Activated naive CD8-positive, alpha-beta T cell treated with anti-CD3 and anti-CD28 coated beads, Interleukin-2, amount 50 U/mL, for 16 hours (primary cell): ENCODE data around the gene DIS3.
"Not testable (repeated sequence)": the region's sequence is repeated elsewhere in the genome, so short reads cannot be mapped to it uniquely, and the experiment has no call there.

Experiments used
- DNase-seq: peaks from one replicate; pipeline ENCODE4 v3.0.0-alpha.2; 2020; ENCODE audit warnings: low read depth, low spot score

Gene DIS3

DNA sequence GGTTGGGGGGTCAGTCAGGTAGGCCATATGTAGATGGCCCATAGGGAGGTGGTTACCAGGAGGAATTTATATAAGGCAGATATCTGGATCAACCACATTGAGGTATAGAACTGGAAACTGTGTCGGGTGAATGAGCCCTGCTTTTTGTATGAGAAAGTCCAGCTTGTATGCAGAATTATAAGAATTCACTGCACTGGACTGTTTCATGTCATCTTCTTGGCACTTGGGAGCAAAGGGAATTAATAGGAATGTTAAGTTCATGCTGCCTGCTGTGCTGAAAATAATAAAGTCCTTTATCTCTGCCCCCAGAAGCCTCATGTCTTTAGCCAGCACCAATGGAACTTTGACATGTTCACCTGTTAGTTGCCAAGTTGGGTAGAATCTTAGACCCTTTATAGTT, 41.7 kb downstream of the DIS3 start:
- no peak for DNase-seq

DNA sequence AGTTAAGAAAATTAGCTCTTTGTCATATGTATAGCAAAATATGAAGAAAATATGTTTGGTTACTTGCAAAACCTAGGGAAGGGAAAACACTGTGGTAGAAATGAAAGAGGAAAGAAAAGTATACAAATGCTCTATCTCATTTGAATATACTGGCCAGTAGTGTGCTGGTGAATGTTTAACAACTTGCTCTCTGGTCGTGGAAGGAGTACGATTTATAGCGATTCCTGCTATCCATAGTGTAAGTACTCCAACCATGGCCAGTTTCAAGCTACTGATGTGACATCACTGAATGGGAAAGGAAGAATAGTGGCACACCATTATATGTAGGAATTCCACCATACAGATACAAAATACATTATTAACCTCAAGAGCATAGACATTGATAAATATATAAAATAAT, 44.7 kb downstream of the DIS3 start:
- no peak for DNase-seq

DNA sequence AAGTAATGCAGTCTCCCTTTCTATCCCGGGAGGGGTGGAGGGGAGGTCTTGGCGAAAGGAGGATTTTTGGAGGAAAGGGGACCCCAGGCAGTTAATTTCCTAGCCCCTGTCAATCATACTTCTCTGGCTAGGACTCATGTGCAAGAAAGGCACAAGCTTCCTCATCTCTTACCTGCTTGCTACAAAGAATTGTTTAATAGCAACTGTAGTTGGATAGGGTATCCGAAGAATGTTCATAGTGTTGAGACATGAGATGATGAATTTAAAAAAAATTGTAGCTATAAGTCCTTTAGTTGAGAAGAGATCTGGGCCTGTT, 53.5 kb downstream of the DIS3 start:
- DNase-seq = no peak

DNA sequence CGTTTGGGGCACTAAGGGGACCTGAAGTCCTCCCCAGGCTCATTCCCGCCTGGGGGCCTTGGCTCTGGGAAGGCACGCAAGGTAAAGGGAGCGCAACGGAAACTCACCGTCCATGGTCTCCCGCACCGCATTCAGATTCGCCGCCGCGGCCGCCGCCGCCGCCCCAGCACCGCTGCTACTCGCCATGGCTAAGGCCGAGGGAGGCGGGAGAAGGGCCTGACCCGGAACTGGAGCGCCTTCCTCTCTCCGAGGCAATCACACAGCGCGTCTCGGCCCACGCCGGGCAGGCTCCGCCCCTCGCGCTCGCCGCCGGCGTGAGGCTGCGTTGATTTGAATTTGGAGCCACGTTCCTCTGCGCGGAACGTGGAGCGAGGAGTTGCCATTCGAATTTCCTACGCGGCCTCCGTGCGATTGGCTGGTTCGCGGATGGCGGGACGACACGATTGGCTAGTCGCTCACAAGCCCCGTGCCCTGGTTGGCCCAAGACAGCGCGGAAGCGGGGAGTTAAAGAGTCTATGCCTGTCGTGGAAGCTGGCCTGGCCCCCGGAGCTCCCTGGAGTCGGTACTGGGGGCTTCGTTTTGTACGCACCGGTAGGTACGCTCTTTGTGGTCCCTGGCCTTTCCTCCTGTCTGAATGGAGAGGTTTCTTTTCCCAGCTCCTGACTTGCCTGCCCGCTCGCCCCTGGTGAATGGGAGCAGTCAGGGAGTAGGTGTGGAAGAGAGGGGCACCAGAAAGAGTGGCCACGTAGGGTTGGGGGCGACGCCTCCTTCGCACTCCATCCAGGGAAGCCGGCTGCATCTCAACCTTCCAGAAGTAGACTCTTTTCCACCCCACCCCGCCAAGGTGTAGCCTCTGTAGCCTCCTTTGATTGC, 54.0 kb downstream of the DIS3 start, which contains the start of the genes BORA and MZT1:
BORA (plus strand) TSS at position 507 of the 873 bp plus-strand sequence. CDS start 1,018 bp downstream, outside the sequence.
MZT1 (minus strand) TSS at position 213 of the 873 bp plus-strand sequence; CDS start at position 186, 27 bp downstream.
- DNase-seq = peak; percentile 92

DNA sequence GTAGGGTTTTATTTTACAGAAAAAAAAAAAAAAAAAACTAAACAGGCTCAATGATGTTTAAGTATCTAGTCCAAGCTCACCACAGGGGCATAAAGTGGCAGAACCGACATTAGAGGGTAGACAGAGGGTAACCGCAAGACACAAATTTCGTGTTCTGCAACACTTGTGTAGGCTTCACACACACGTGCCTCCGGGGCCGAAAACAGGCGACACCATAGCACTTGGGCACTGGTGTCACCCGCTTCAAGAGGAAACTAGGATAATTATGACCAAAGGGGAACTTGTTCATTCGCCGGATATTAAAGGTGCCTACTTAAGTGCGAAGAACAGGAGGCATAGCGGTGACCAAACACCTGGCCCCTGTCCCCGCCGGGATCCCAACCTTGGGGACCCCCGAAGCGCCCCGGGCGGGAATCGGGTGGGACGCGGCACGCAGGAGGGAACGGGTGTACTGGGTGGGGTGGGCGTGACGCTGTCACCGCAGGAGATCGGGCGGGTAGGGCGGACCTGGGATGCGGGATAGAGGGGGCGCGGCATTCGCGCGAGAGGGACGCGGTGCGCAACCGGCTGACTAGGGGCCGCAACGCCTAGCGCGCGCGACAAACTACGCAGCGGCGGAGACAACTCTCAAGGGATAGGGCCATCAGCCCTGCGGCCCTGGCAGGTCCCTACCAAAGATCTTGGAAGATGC, 54.8 kb downstream of the DIS3 start:
- peak; percentile 1 for DNase-seq

DNA sequence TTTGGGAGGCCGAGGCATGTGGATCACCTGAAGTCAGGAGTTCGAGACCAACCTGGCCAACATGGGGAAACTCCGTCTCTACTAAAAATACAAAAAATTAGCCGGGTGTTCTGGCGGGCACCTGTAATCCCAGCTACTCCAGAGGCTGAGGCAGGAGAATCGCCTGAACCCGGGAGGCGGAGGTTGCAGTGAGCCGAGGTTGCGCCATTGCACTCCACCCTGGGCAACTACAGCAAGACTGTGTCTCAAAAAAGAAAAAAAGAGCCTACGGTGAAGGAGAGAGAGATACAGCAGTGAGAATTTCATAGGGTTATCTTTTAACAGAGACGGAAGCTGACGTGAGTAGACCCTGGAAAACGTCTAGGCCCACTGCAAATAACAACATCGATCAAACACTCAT, 55.5 kb downstream of the DIS3 start:
- DNase-seq = not testable (repeated sequence)

DNA sequence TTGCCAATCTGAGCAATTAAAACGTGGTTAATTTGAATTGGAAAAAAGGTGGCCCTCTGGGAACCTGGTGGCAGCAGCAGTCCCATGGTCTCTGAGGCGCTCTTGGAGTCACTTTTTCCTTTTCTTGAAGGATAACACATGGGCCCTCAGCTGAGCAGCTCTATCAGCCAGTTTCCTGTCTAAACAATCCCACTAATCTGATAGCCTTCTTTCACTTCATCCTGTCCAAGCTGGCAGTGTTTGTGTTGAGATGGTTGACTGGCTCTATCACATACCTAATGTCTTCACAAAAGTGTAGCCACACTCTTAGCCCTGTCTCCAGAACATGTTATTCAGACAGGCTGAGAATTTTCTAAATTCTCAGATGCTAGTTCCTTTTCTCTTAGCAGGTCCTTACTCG, 64.9 kb downstream of the DIS3 start:
- no peak for DNase-seq
